GM23338 (cell line): Measurements from ENCODE around the gene COL4A3. TPM values are rescaled to one million over a fixed set of nuclear protein-coding genes. Genes with fewer than 3 reads are reported as not detected.

ENCODE experiments used
- ATAC-seq: fragments of 200-7000 bp; cut with Tn5 transposase; 3 replicates; pipeline ENCODE4 v1.9.1; 2020
- DNase-seq: peaks from one replicate; pipeline ENCODE4 v3.0.0-alpha.2; 2015; ENCODE audit warnings: low spot score
- H2AFZ ChIP-seq: fragments of 200-600 bp; sonication (generic); 2 replicates; pipeline ENCODE4 v1.8.0; 2016; ENCODE audit warnings: antibody characterized with exemption, mild to moderate bottlenecking, moderate library complexity
- H3F3A ChIP-seq: fragments of 200-600 bp; sonication (generic); replicated peaks from 2 replicates; pipeline ENCODE4 v1.8.0; 2017; ENCODE audit warnings: antibody characterized with exemption, mixed run types, low read depth
- H3K27ac ChIP-seq: fragments of 200-600 bp; sonication (generic); 2 replicates; pipeline ENCODE4 v1.6.1; 2016; ENCODE audit warnings: low read depth
- H3K27me3 ChIP-seq: fragments of 200-600 bp; sonication (generic); 2 replicates; pipeline ENCODE4 v1.8.0; 2016; ENCODE audit warnings: mild to moderate bottlenecking, mixed run types, moderate library complexity; ENCODE audit not compliant: insufficient read depth
- H3K36me3 ChIP-seq: fragments of 200-600 bp; sonication (generic); 2 replicates; pipeline ENCODE4 v1.8.0; 2016; ENCODE audit warnings: mild to moderate bottlenecking; ENCODE audit not compliant: insufficient read depth
- H3K4me1 ChIP-seq: fragments of 200-600 bp; sonication (generic); 2 replicates; pipeline ENCODE4 v1.8.0; 2016; ENCODE audit warnings: mild to moderate bottlenecking, moderate library complexity; ENCODE audit not compliant: insufficient read depth
- H3K4me2 ChIP-seq: fragments of 200-600 bp; sonication (generic); 2 replicates; pipeline ENCODE4 v1.7.1; 2017; ENCODE audit warnings: mixed run types
- H3K4me3 ChIP-seq: fragments of 200-600 bp; sonication (generic); 2 replicates; pipeline ENCODE4 v1.6.1; 2016; ENCODE audit warnings: mixed run types
- H3K79me2 ChIP-seq: fragments of 200-600 bp; sonication (generic); replicated peaks from 2 replicates; pipeline ENCODE4 v1.8.0; 2017; ENCODE audit warnings: mild to moderate bottlenecking; ENCODE audit not compliant: insufficient read depth
- H3K9me2 ChIP-seq: fragments of 200-600 bp; sonication (generic); 2 replicates; pipeline ENCODE4 v1.8.0; 2017; ENCODE audit not compliant: insufficient read depth
- H4K20me1 ChIP-seq: fragments of 200-600 bp; sonication (generic); replicated peaks from 2 replicates; pipeline ENCODE4 v1.8.0; 2017; ENCODE audit warnings: mild to moderate bottlenecking; ENCODE audit not compliant: insufficient read depth
- H3K27ac Mint-ChIP-seq: 2 replicates; pipeline ENCODE4 v1.8.0; 2020; ENCODE audit warnings: inconsistent platforms, mild to moderate bottlenecking, moderate library complexity, mixed read lengths
- H3K27me3 Mint-ChIP-seq: 3 replicates; pipeline ENCODE4 v1.8.0; 2022; ENCODE audit warnings: low read depth, mild to moderate bottlenecking, moderate library complexity, mixed read lengths, inconsistent platforms; ENCODE audit not compliant: insufficient read depth, poor library complexity
- H3K36me3 Mint-ChIP-seq: 3 replicates; pipeline ENCODE4 v1.8.0; 2021; ENCODE audit warnings: low read depth, mild to moderate bottlenecking, inconsistent platforms, moderate library complexity, mixed read lengths
- H3K4me1 Mint-ChIP-seq: 3 replicates; pipeline ENCODE4 v1.8.0; 2020; ENCODE audit warnings: mild to moderate bottlenecking, inconsistent platforms, mixed read lengths
- H3K4me3 Mint-ChIP-seq: 3 replicates; pipeline ENCODE4 v1.8.0; 2021; ENCODE audit warnings: moderate library complexity, mild to moderate bottlenecking, inconsistent platforms, mixed read lengths
- H3K9me3 Mint-ChIP-seq: 3 replicates; pipeline ENCODE4 v1.8.0; 2020; ENCODE audit warnings: moderate library complexity, mild to moderate bottlenecking, inconsistent platforms, mixed read lengths
- CREB1 ChIP-seq: fragments of 250-450 bp; sonication (Bioruptor Pico); IDR thresholded peaks from 2 replicates; pipeline ENCODE4 v1.5.0; 2020; ENCODE audit warnings: low read depth, mild to moderate bottlenecking, moderate library complexity
- CTCF ChIP-seq, 2 experiments: fragments of 200-600 bp in 1 of 2; sonication (generic) in 1 of 2; conservative IDR thresholded peaks; 2 replicates each; pipeline versions ENCODE4 v1.5.1 to v1.6.1; 2016 to 2017; ENCODE audit warnings: antibody characterized with exemption in 2 of 2, low read depth in 2 of 2, mild to moderate bottlenecking in 2 of 2, moderate library complexity in 1 of 2
- ETS1 ChIP-seq: IDR thresholded peaks from 2 replicates; pipeline ENCODE4 v1.6.1; 2016; ENCODE audit warnings: antibody characterized with exemption
- EZH2 ChIP-seq: fragments of 200-600 bp; sonication (generic); IDR thresholded peaks from one replicate; pipeline ENCODE4 v1.8.0; 2017; ENCODE audit warnings: antibody characterized with exemption, mild to moderate bottlenecking, low read depth; ENCODE audit not compliant: unreplicated experiment
- EZH2phosphoT487 ChIP-seq: fragments of 200-600 bp; sonication (generic); IDR thresholded peaks from one replicate; pipeline ENCODE4 v1.8.1; 2018; ENCODE audit warnings: antibody characterized with exemption; ENCODE audit not compliant: unreplicated experiment
- JUNB ChIP-seq: IDR thresholded peaks from one replicate; pipeline ENCODE4 v1.6.1; 2016; ENCODE audit warnings: antibody characterized with exemption; ENCODE audit not compliant: unreplicated experiment
- NANOG ChIP-seq: IDR thresholded peaks from 2 replicates; pipeline ENCODE4 v1.6.1; 2016; ENCODE audit warnings: antibody characterized with exemption, borderline replicate concordance
- POLR2AphosphoS5 ChIP-seq: IDR thresholded peaks from 2 replicates; pipeline ENCODE4 v1.6.1; 2016; ENCODE audit warnings: antibody characterized with exemption, low read depth
- REST ChIP-seq: IDR thresholded peaks from one replicate; pipeline ENCODE4 v1.6.1; 2018; ENCODE audit warnings: antibody characterized with exemption; ENCODE audit not compliant: unreplicated experiment
- STAT1 ChIP-seq: IDR thresholded peaks from one replicate; pipeline ENCODE4 v1.6.1; 2016; ENCODE audit warnings: antibody characterized with exemption; ENCODE audit not compliant: unreplicated experiment
- ZNF114 ChIP-seq: fragments of 250-450 bp; sonication (Bioruptor Pico); IDR thresholded peaks from 2 replicates; pipeline ENCODE4 v1.5.0; 2020; ENCODE audit warnings: mild to moderate bottlenecking, moderate library complexity
- ZNF331 ChIP-seq: fragments of 250-450 bp; sonication (Bioruptor Pico); IDR thresholded peaks from 2 replicates; pipeline ENCODE4 v1.5.0; 2020; ENCODE audit warnings: low read depth, mild to moderate bottlenecking, moderate library complexity
- ZNF462 ChIP-seq: fragments of 250-450 bp; sonication (Bioruptor Pico); IDR thresholded peaks from 2 replicates; pipeline ENCODE4 v1.5.0; 2020; ENCODE audit warnings: mild to moderate bottlenecking, moderate library complexity
- polyA plus RNA-seq: library from polyadenylated mRNA; unstranded; fragments of >200 nt; fragmentation: Nextera tagmentation; extraction: Ambion mirVana; gene quantifications from 2 replicates; pipeline ENCODE4 v1.2.1, GENCODE V29; 2016
- total RNA-seq: library from RNA; depleted of rRNA; stranded (reverse); fragments of >200 nt; shearing (Covaris generic); gene quantifications from 2 replicates; pipeline ENCODE4 v1.2.3, GENCODE V29; 2014

COL4A3 gene
- total and polyA plus RNA-seq, 2 experiments from 2014 or later = 1.1 to 3.5 TPM

GRCh38 chr2:227234429-227234828 is 70.0 kb downstream of the COL4A3 start:
- no peak overlapping the region for H3K27ac ChIP-seq
- TF ChIP-seq CREB1 (no peak), STAT1 (no peak), ZNF114 (CRISPR knock-in tag) (no peak), ZNF331 (CRISPR knock-in tag) (no peak), NANOG (no peak), EZH2phosphoT487 (no peak), ZNF462 (no peak), CTCF (conservative IDR thresholded peaks at IDR 0.05; ENCODE audit: low read depth in 2 of 2) (no peak), POLR2AphosphoS5 (no peak), EZH2 (no peak), REST (no peak), JUNB (no peak), ETS1 (no peak)
- DNase-seq (no peak), ATAC-seq (no peak)
- no peaks in the 10 kb centered on the region for H3K27me3 ChIP-seq
- peaks cover 13% of the 10 kb centered on the region; the same call in 2 of the 3 replicates for H3K4me1 Mint-ChIP-seq
- no peaks in the 10 kb centered on the region for H3K36me3 Mint-ChIP-seq
- no peak overlapping the region for H3K4me3 ChIP-seq
- no peaks in the 10 kb centered on the region for H3K27me3 Mint-ChIP-seq
- H3K79me2 ChIP-seq = no peaks in the 10 kb centered on the region
- H3K9me2 ChIP-seq = no peaks in the 10 kb centered on the region
- no peaks in the 10 kb centered on the region for H3F3A ChIP-seq
- no peak overlapping the region for H3K4me2 ChIP-seq
- no peaks in the 10 kb centered on the region for H4K20me1 ChIP-seq
- no peak overlapping the region for H3K27ac Mint-ChIP-seq
- peaks cover 13% of the 10 kb centered on the region; the same call in 1 of the 2 replicates for H3K4me1 ChIP-seq
- no peaks in the 10 kb centered on the region for H3K9me3 Mint-ChIP-seq
- no peak overlapping the region; the same call in 1 of the 2 replicates for H2AFZ ChIP-seq
- H3K36me3 ChIP-seq = no peaks in the 10 kb centered on the region
- no peak overlapping the region for H3K4me3 Mint-ChIP-seq
